Loucy (cell line): ENCODE results near the gene FNDC10.

Experiments used
- CTCF ChIP-seq: fragments of 200-600 bp; sonication (generic); conservative IDR thresholded peaks from 2 replicates; pipeline ENCODE4 v1.5.1; 2014; ENCODE audit warnings: mild to moderate bottlenecking, antibody characterized with exemption, low read length
- EZH2phosphoT487 ChIP-seq: fragments of 200-600 bp; IDR thresholded peaks from 2 replicates; pipeline ENCODE4 v1.6.1; 2018; ENCODE audit warnings: antibody characterized with exemption, mild to moderate bottlenecking, moderate library complexity, borderline replicate concordance

- TF ChIP-seq CTCF (no peak), EZH2phosphoT487 (no peak)
These were observed 3.3 kb downstream of the FNDC10 start for GRCh38 chr1:1596493-1597274.
